HepG2 (cell line): ENCODE data around the gene EMCN. TPM values are rescaled to one million over a fixed set of nuclear protein-coding genes. Genes with fewer than 3 reads are reported as not detected.

Experiments used
- ATAC-seq: fragments of 200-7000 bp; cut with Tn5 transposase; 3 replicates; pipeline ENCODE4 v1.9.1; 2020; ENCODE audit warnings: mild to moderate bottlenecking, moderate library complexity
- Bru-seq: library from RNA; stranded (reverse); fragments of 400-500 nt; gene quantifications from one replicate; lab custom pipeline; 2021; lab: Mats Ljungman, UMichigan
- BruChase-seq, 2 experiments: library from RNA; stranded (reverse); fragments of 400-500 nt; gene quantifications; one replicate each; lab custom pipeline; 2021; lab: Mats Ljungman, UMichigan
- BruUV-seq: library from RNA; stranded (reverse); fragments of 400-500 nt; replicated peaks from 2 replicates; lab custom pipeline; 2021; lab: Mats Ljungman, UMichigan
- CTCF ChIA-PET: fragments of 300-600 bp; formaldehyde crosslinking; extraction: SDS; loops from one replicate; lab custom pipeline; 2021; ENCODE audit warnings: low total read pairs, inconsistent platforms, low intra/inter-chr PET ratio; lab: Yijun Ruan, JAX
- POLR2A ChIA-PET: fragments of 350-600 bp; sonication (Branson Sonifier 250); formaldehyde crosslinking; loops from one replicate; lab custom pipeline; 2020; ENCODE audit warnings: antibody characterized with exemption, inconsistent platforms; lab: Yijun Ruan, JAX
- DNase-seq: peaks from one replicate; pipeline ENCODE4 v3.0.0-alpha.2; 2015; ENCODE audit warnings: low spot score
- FAIRE-seq: peaks from 3 replicates; lab custom pipeline; 2011; peaks lifted over from hg19 to GRCh38; lab: Jason Lieb, UNC
- H2AFZ ChIP-seq: one replicate; pipeline ENCODE4 v1.6.1; 2011; ENCODE audit warnings: low read length, inconsistent platforms
- H3K27ac ChIP-seq: fragments of 300-600 bp; 3 replicates; pipeline ENCODE4 v1.8.0; 2011; ENCODE audit warnings: mixed run types, mild to moderate bottlenecking, mixed read lengths, low read length, inconsistent platforms; ENCODE audit not compliant: insufficient read depth; ENCODE audit errors: extremely low read length
- H3K27me3 ChIP-seq, 2 experiments: fragments of 200-600 bp in 1 of 2; 2 replicates in 1 of 2; 3 replicates in 1 of 2; pipeline versions ENCODE4 v1.6.0 to v1.8.0; 2011; ENCODE audit warnings: low read length in 2 of 2, mild to moderate bottlenecking in 2 of 2, moderate library complexity in 2 of 2, inconsistent platforms in 1 of 2; ENCODE audit not compliant: insufficient read depth in 2 of 2, control insufficient read depth in 1 of 2
- H3K36me3 ChIP-seq, 2 experiments: fragments of 200-600 bp in 1 of 2; replicated peaks in 1 of 2; 2 replicates in 1 of 2; 3 replicates in 1 of 2; pipeline versions ENCODE4 v1.5.1 to v1.8.0; 2011; ENCODE audit warnings: low read length in 2 of 2, inconsistent platforms in 1 of 2; ENCODE audit not compliant: insufficient read depth in 2 of 2, control insufficient read depth in 1 of 2
- H3K4me1 ChIP-seq: 2 replicates; pipeline ENCODE4 v1.5.1; 2012; ENCODE audit warnings: low read length, inconsistent platforms; ENCODE audit not compliant: insufficient read depth
- H3K4me2 ChIP-seq: 2 replicates; pipeline ENCODE4 v1.6.0; 2011; ENCODE audit warnings: low read depth, low read length, inconsistent platforms
- H3K4me3 ChIP-seq, 3 experiments: fragments of 200-600 bp in 1 of 3; sonication (generic), shearing (Covaris generic) in 1 of 3; replicated peaks in 1 of 3; 2 replicates each; pipeline ENCODE4 v1.5.1; 2011 to 2016; ENCODE audit warnings: low read length in 3 of 3, inconsistent platforms in 2 of 3, low read depth in 2 of 3, mild to moderate bottlenecking in 2 of 3, control low read depth in 1 of 3, mixed read lengths in 1 of 3; ENCODE audit not compliant: insufficient read depth in 1 of 3
- H3K79me2 ChIP-seq: one replicate; pipeline ENCODE4 v1.6.1; 2011; ENCODE audit warnings: low read length, inconsistent platforms; ENCODE audit not compliant: insufficient read depth
- H3K9ac ChIP-seq: 2 replicates; pipeline ENCODE4 v1.6.0; 2011; ENCODE audit warnings: mild to moderate bottlenecking, low read depth, low read length, inconsistent platforms; ENCODE audit not compliant: insufficient read depth
- H3K9me3 ChIP-seq: 2 replicates; pipeline ENCODE4 v1.5.1; 2012; ENCODE audit warnings: mild to moderate bottlenecking, low read length
- H4K20me1 ChIP-seq: 2 replicates; pipeline ENCODE4 v1.6.0; 2011; ENCODE audit warnings: inconsistent platforms, mild to moderate bottlenecking, low read length, moderate library complexity; ENCODE audit not compliant: insufficient read depth
- NFKB2 ChIP-seq: sonication (generic); formaldehyde crosslinking; IDR thresholded peaks from 2 replicates; pipeline ENCODE4 v1.4.0; 2020; ENCODE audit warnings: missing genetic modification reagents, borderline replicate concordance
- NPAS2 ChIP-seq: sonication (generic); formaldehyde crosslinking; IDR thresholded peaks from 2 replicates; pipeline ENCODE4 v1.8.0; 2022; ENCODE audit warnings: mild to moderate bottlenecking, missing genetic modification reagents, borderline replicate concordance
- SIX1 ChIP-seq: sonication (generic); formaldehyde crosslinking; IDR thresholded peaks from 2 replicates; pipeline ENCODE4 v1.4.0; 2020; ENCODE audit warnings: missing genetic modification reagents, borderline replicate concordance
- XBP1 ChIP-seq: sonication (generic); formaldehyde crosslinking; IDR thresholded peaks from 2 replicates; pipeline ENCODE4 v1.5.0; 2020; ENCODE audit warnings: missing genetic modification reagents
- ZNF7 ChIP-seq: IDR thresholded peaks from 2 replicates; pipeline ENCODE4 v1.6.1; 2016; ENCODE audit warnings: missing biosample characterization, missing genetic modification reagents
- WGBS: methylation state at CpG from one replicate; pipeline ENCODE4 v1.1.6; 2017; ENCODE audit warnings: low lambda C conversion rate; 5-methylcytosine and 5-hydroxymethylcytosine counted together
- in situ Hi-C: cut with HindIII; loops from 2 replicates; pipeline ENCODE4 v1.10.0; 2017; ENCODE audit warnings: low pct_unique_long_range_greater_than_20kb; ENCODE audit not compliant: extremely low pct_ligation_motif_present
- intact Hi-C: fragments of 100-400 bp; cut with micrococcal nuclease; formaldehyde crosslinking; loops from one replicate; pipeline ENCODE4 v1.10.0; 2022; ENCODE audit not compliant: unreplicated experiment
- long read RNA-seq, 2 experiments: library from RNA in 1 of 2; library from polyadenylated mRNA in 1 of 2; stranded (forward) in 1 of 2; unstranded in 1 of 2; transcript quantifications; one replicate each; pipeline ENCODE4 v2.0.0, GENCODE V29; 2019 to 2022
- polyA minus RNA-seq, 3 experiments: library from RNA; depleted of rRNA, polyadenylated mRNA; stranded (reverse); fragments of >200 nt; gene quantifications; 2 replicates each; pipeline ENCODE4 v1.2.3, GENCODE V29; 2011; ENCODE audit warnings: low replicate concordance in 1 of 3
- polyA plus RNA-seq, 8 experiments: library from polyadenylated mRNA; depleted of rRNA in 3 of 8; stranded (reverse) in 7 of 8; unstranded in 1 of 8; fragments of >200 nt; fragmentation: Illumina TruSeq in 4 of 8; extraction: Trizol in 4 of 8; gene quantifications; 2 replicates each; pipeline versions ENCODE4 v1.2.1 to v1.2.3, GENCODE V29; 2011 to 2016; ENCODE audit warnings: low read depth in 4 of 8, missing spikeins in 1 of 8, mixed read lengths in 1 of 8; ENCODE audit not compliant: insufficient read depth in 1 of 8
- total RNA-seq, 5 experiments: library from RNA; depleted of rRNA; stranded (reverse); fragments of >200 nt; fragmentation: Illumina TruSeq; extraction: Trizol; gene quantifications; 2 replicates each; pipeline ENCODE4 v1.2.3, GENCODE V29; 2016; ENCODE audit warnings: low read depth in 1 of 5
- TF ChIP-seq, protein P1 (sequence below): sonication (generic); formaldehyde crosslinking; IDR thresholded peaks from 2 replicates; pipeline ENCODE4 v1.4.0; 2020; ENCODE audit warnings: mild to moderate bottlenecking, missing genetic modification reagents
- TF ChIP-seq, protein P2 (sequence below): sonication (generic); formaldehyde crosslinking; IDR thresholded peaks from one replicate; pipeline ENCODE4 v1.5.1; 2020; ENCODE audit warnings: mild to moderate bottlenecking, missing genetic modification reagents; ENCODE audit errors: not compliant biosample characterization
- TF ChIP-seq, protein P3 (sequence below): sonication (generic); formaldehyde crosslinking; IDR thresholded peaks from 2 replicates; pipeline ENCODE4 v1.4.0; 2020; ENCODE audit warnings: missing genetic modification reagents

The EMCN gene, protein sequence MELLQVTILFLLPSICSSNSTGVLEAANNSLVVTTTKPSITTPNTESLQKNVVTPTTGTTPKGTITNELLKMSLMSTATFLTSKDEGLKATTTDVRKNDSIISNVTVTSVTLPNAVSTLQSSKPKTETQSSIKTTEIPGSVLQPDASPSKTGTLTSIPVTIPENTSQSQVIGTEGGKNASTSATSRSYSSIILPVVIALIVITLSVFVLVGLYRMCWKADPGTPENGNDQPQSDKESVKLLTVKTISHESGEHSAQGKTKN
- total RNA-seq (2016; rRNA removed; fragmentation: Illumina TruSeq; extraction: Trizol) (not detected in 2 replicates), polyA plus RNA-seq (2011; rRNA removed) (not detected in 2 replicates), polyA minus RNA-seq (2011; rRNA and poly(A)+ RNA removed; ENCODE audit: low replicate concordance) (not detected in 2 replicates), Bru-seq, nascent RNA (not detected), BruChase-seq, experiment 1, labeled RNA remaining after a 6-hour chase (not detected), BruChase-seq, experiment 2, labeled RNA remaining after a 2-hour chase (not detected)
- not detected in 2 replicates for total RNA-seq (2016; cell fraction: cytosol; rRNA removed; fragmentation: Illumina TruSeq; extraction: Trizol; ENCODE audit: low read depth)
- not detected in 2 replicates for total RNA-seq (2016; cell fraction: insoluble cytoplasmic fraction; rRNA removed; fragmentation: Illumina TruSeq; extraction: Trizol)
- not detected in 2 replicates for total RNA-seq (2016; cell fraction: membrane; rRNA removed; fragmentation: Illumina TruSeq; extraction: Trizol)
- not detected in 2 replicates for total RNA-seq (2016; cell fraction: nucleus; rRNA removed; fragmentation: Illumina TruSeq; extraction: Trizol)
- not detected in 2 replicates for polyA plus RNA-seq (2011; cell fraction: cytosol; rRNA removed)
- not detected in 2 replicates for polyA plus RNA-seq (2011; cell fraction: nucleus; rRNA removed)
- not detected in 2 replicates for polyA plus RNA-seq (2012)
- polyA plus RNA-seq (2016; cell fraction: cytosol; fragmentation: Illumina TruSeq; extraction: Trizol; ENCODE audit: low read depth): not detected in 2 replicates
- not detected in 2 replicates for polyA plus RNA-seq (2016; cell fraction: insoluble cytoplasmic fraction; fragmentation: Illumina TruSeq; extraction: Trizol; ENCODE audit: low read depth)
- not detected in 2 replicates for polyA plus RNA-seq (2016; cell fraction: membrane; fragmentation: Illumina TruSeq; extraction: Trizol; ENCODE audit: low read depth)
- polyA plus RNA-seq (2016; cell fraction: nucleus; fragmentation: Illumina TruSeq; extraction: Trizol; ENCODE audit: insufficient read depth, low read depth): not detected in 2 replicates
- polyA minus RNA-seq (2011; cell fraction: cytosol; rRNA and poly(A)+ RNA removed): not detected in 2 replicates
- polyA minus RNA-seq (2011; cell fraction: nucleus; rRNA and poly(A)+ RNA removed): not detected in 2 replicates
- long read RNA-seq, experiment 1: 0 reads
- long read RNA-seq, experiment 2: 0 reads

DNA sequence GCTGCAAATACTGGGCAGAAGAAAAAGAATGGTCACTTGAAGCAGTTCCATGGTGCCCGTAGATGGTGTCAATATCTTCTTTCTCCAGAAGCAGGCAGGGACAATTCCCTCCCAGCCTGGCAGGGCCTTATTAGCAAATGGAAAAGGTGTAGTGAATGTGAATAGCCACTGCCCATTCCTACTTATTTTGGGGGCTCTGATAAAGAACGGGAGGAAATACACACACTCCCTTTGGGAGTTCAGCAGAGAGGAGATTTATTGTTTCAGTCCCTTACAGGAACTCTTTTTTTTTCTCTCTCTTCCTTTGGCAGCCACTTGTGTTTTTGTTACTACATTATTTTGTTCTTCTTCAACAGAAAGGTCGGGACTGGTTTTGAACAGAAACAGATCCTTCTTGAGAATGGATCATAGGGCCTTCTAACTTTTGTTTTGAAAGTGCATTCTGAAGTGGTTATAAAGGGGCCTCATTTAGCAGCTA, at the start of gene EMCN:
TSS of gene EMCN (minus strand) at position 159 of the 478 bp plus-strand sequence. CDS start at position 51, 108 bp downstream.
- POLR2A ChIA-PET: no interaction called here
- FAIRE-seq (no peak), DNase-seq (no peak), ATAC-seq (no peak)
- no peak within 1 kb of the TSS for H3K4me2 ChIP-seq
- CTCF ChIA-PET: no interaction called here
- H3K4me3 ChIP-seq: no peak within 1 kb of the TSS
- H3K4me1 ChIP-seq: no peaks in the 10 kb centered on the region
- H2AFZ ChIP-seq: no peak within 1 kb of the TSS
- no peaks in the 10 kb centered on the region for H3K9me3 ChIP-seq
- H4K20me1 ChIP-seq: no peaks in the 10 kb centered on the region
- no peaks in the 10 kb centered on the region for H3K79me2 ChIP-seq
- intact Hi-C loops (no loop called here), in situ Hi-C loops (no loop called here)
- 1% methylated on average over 3 of the region's 3 CpGs for WGBS
- no peak within 1 kb of the TSS for H3K9ac ChIP-seq
- no TSS peak for BruUV-seq
- no peak within 1 kb of the TSS for H3K27ac ChIP-seq
- H3K27me3 ChIP-seq: no peaks in the 10 kb centered on the region
- no peaks in the 10 kb centered on the region for H3K36me3 ChIP-seq
- no peak for TF ChIP-seq NPAS2 (CRISPR knock-in tag)
- TF ChIP-seq, protein P1, sequence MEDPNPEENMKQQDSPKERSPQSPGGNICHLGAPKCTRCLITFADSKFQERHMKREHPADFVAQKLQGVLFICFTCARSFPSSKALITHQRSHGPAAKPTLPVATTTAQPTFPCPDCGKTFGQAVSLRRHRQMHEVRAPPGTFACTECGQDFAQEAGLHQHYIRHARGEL: no peak
- TF ChIP-seq NFKB2 (CRISPR knock-in tag): no peak
- no peak for TF ChIP-seq XBP1
- no peak for TF ChIP-seq SIX1
- TF ChIP-seq, protein P2, sequence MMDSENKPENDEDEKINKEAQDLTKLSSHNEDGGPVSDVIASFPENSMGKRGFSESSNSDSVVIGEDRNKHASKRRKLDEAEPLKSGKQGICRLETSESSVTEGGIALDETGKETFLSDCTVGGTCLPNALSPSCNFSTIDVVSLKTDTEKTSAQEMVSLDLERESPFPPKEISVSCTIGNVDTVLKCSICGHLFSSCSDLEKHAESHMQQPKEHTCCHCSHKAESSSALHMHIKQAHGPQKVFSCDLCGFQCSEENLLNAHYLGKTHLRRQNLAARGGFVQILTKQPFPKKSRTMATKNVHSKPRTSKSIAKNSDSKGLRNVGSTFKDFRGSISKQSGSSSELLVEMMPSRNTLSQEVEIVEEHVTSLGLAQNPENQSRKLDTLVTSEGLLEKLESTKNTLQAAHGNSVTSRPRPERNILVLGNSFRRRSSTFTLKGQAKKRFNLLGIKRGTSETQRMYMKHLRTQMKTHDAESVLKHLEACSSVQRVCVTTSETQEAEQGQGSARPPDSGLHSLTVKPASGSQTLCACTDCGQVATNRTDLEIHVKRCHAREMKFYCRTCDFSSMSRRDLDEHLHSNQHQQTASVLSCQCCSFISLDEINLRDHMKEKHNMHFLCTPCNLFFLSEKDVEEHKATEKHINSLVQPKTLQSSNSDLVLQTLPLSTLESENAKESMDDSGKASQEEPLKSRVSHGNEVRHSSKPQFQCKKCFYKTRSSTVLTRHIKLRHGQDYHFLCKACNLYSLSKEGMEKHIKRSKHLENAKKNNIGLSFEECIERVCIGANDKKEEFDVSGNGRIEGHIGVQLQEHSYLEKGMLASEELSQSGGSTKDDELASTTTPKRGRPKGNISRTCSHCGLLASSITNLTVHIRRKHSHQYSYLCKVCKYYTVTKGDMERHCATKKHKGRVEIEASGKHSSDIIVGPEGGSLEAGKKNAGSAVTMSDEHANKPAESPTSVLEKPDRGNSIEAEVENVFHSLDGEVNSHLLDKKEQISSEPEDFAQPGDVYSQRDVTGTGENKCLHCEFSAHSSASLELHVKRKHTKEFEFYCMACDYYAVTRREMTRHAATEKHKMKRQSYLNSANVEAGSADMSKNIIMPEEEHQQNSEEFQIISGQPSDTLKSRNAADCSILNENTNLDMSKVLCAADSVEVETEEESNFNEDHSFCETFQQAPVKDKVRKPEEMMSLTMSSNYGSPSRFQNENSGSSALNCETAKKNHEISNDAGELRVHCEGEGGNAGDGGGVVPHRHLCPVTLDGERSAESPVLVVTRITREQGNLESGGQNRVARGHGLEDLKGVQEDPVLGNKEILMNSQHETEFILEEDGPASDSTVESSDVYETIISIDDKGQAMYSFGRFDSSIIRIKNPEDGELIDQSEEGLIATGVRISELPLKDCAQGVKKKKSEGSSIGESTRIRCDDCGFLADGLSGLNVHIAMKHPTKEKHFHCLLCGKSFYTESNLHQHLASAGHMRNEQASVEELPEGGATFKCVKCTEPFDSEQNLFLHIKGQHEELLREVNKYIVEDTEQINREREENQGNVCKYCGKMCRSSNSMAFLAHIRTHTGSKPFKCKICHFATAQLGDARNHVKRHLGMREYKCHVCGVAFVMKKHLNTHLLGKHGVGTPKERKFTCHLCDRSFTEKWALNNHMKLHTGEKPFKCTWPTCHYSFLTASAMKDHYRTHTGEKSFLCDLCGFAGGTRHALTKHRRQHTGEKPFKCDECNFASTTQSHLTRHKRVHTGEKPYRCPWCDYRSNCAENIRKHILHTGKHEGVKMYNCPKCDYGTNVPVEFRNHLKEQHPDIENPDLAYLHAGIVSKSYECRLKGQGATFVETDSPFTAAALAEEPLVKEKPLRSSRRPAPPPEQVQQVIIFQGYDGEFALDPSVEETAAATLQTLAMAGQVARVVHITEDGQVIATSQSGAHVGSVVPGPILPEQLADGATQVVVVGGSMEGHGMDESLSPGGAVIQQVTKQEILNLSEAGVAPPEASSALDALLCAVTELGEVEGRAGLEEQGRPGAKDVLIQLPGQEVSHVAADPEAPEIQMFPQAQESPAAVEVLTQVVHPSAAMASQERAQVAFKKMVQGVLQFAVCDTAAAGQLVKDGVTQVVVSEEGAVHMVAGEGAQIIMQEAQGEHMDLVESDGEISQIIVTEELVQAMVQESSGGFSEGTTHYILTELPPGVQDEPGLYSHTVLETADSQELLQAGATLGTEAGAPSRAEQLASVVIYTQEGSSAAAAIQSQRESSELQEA (CRISPR knock-in tag): no peak
- no peak for TF ChIP-seq ZNF7
- TF ChIP-seq, protein P3, sequence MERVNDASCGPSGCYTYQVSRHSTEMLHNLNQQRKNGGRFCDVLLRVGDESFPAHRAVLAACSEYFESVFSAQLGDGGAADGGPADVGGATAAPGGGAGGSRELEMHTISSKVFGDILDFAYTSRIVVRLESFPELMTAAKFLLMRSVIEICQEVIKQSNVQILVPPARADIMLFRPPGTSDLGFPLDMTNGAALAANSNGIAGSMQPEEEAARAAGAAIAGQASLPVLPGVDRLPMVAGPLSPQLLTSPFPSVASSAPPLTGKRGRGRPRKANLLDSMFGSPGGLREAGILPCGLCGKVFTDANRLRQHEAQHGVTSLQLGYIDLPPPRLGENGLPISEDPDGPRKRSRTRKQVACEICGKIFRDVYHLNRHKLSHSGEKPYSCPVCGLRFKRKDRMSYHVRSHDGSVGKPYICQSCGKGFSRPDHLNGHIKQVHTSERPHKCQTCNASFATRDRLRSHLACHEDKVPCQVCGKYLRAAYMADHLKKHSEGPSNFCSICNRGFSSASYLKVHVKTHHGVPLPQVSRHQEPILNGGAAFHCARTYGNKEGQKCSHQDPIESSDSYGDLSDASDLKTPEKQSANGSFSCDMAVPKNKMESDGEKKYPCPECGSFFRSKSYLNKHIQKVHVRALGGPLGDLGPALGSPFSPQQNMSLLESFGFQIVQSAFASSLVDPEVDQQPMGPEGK (CRISPR knock-in tag): no peak
